ENCODE results near the gene CDS1.

- TF ChIP-seq CTCF (IDR thresholded peaks at IDR 0.05) (no peak), POLR2AphosphoS5 (IDR thresholded peaks at IDR 0.05) (no peak), POLR2A (IDR thresholded peaks at IDR 0.05) (no peak), EP300 (IDR thresholded peaks at IDR 0.05) (no peak)
Observed at GRCh38 chr4:84583876-84584380, 1.0 kb downstream of the CDS1 start.
